Left renal pelvis (tissue), 4 donors: ENCODE measurements around the gene MIPEP. TPM values are rescaled to one million over a fixed set of nuclear protein-coding genes. Genes with fewer than 3 reads are reported as not detected.

Experiments
- DNase-seq, 4 donors: peaks; one replicate each; pipeline ENCODE4 v3.0.0-alpha.2; 2013; ENCODE audit warnings: low read depth in 4 of 4, low spot score in 3 of 4
- polyA plus RNA-seq, 4 donors: library from polyadenylated mRNA; unstranded; fragments of 120-200 nt; gene quantifications; one replicate each; pipeline ENCODE4 v1.2.1, GENCODE V29; 2013; ENCODE audit not compliant: insufficient read length in 4 of 4

Gene MIPEP
- polyA plus RNA-seq, 4 donors, result 9.2 to 31.4 (median 29.7) TPM

- no peak for DNase-seq
Measured at GRCh38 chr13:23778002-23778652, 111.1 kb downstream of the MIPEP start.

DNA sequence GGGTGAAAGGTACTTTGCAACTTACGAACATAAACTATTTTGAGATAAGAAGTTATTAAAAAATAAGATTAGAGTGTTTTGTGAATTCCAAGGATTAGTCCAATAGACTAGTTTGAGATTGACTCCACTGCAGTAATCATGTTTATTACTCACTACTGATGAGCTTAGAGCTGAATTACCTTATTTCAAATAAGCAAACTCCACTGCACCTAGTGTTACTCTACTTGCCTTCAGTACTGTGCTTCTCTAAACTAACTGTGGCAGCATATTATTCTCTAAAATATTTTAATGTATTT, 111.7 kb downstream of the MIPEP start:
- no peak for DNase-seq

- no peak for DNase-seq
Measured at GRCh38 chr13:23776698-23777574, 112.3 kb downstream of the MIPEP start.

DNA sequence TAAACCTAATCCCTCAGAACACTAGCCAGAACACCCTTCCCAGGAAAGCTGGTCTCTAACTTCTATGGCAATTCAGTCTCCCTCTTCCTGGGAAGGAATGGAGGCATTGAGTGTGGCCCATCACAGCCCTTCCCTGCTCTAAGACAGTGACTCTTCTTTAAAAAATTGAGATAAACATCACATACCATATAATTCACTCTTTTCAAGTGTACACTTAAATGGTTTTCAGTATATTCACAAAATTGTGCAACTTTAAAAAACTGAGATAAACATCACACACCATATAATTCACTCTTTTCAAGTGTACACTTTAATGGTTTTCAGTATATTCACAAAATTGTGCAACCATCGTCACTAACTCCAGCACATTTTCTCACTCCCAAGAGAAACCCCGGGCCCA, 116.5 kb downstream of the MIPEP start:
- no peak for DNase-seq

DNA sequence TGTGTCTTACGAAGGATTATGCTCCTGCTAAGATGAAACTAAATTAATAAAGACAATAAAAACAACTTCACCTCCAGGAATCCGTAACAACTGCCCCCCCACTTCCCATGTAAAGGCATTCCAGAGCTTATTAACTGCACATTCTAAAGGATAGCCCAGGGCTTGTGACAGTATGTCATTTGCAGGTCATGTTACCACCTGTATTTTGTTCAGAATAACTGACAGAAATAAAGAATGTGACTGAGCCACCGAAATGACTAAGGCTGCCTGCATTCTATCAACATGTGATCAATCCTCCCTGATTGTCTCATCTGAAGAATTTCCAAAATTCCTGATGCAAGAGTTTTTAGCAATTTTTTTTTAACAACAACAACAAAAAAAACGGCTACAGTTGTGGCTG, 117.2 kb downstream of the MIPEP start:
- peak in 1 of 4 donors; percentile 48 for DNase-seq

GRCh38 chr13:23771552-23771951, 117.6 kb downstream of the MIPEP start:
- DNase-seq, result no peak

DNA sequence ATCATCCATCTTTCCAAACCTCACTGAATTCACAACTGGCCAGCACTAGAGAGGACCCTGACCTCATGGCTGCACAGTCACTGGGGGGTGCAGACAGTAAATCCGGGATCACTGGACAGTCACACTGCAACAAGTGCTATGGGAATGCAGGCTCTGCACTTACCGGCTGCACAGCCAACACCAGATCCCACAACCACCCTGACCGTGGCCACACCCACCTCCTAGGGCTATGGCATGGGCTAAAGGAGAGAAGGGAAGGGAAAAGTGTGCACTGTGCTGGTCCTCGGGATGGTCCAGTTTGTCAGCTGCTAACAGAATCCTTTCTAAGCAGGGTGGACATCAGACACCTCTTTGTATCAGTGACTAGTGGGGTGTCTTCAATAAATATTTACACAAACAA, 118.2 kb downstream of the MIPEP start:
- no peak for DNase-seq

GRCh38 chr13:23770428-23770827, 118.8 kb downstream of the MIPEP start:
- DNase-seq, result no peak

GRCh38 chr13:23769401-23769800, 119.8 kb downstream of the MIPEP start:
- no peak for DNase-seq

- DNase-seq, result no peak
Measured at GRCh38 chr13:23767838-23768237, 121.4 kb downstream of the MIPEP start.

GRCh38 chr13:23766939-23767338, 122.3 kb downstream of the MIPEP start:
- no peak for DNase-seq

DNA sequence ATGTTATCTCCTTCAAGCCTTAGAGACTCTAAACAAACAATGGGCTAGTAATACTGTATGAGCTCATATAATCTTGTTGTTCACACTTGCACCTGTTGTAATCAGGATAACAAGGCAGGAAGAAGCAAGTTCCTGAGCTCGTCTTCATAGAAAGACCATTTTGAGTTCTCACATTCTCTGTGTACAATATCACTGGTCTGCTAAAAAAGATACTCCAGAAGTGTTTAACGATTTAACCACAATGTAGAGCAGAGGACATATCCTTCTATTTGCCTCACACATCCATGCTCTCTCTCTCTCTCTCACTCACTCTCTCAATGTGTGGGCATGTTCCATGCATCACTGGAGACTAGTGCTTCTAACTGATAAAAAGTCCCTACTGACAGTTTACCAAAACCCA, 122.9 kb downstream of the MIPEP start:
- DNase-seq, result no peak

DNA sequence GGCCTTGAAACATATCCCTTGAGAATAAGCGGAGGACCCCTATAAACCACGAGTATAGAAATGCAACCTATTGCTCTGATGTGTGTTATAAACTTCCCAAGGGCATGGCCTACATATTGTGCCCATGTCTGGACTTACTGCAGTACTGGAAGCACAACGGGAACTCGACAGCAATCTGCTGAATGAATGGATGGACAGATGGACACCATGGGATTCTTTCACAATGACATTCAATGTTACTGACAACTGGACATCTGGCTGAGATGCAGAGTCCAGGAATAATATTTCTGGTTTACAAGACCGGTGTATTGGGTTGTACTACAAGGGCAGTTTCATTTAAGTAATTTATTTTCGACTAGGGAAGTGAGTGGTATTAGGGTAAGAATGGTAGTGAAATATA, 123.7 kb downstream of the MIPEP start:
- DNase-seq, result no peak

DNA sequence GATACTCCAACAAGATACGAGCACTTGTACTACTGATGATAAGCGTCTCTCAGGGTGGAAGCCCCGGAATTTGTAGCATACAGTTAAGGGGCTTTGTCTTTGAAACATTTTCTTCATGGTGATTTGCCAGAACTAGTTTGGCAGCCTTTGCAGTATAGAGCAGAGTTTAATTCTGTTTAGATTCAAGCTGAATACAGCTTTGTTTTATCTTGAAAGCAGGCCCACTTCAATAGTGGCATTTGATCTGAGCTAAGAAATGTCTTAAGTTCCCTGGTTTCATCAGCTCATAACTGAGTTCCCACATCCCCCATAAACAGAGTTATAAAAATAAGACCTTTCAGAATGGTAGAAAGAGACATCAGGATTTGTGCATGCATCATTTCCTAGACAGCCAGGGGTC, 125.9 kb downstream of the MIPEP start:
- DNase-seq, result no peak

GRCh38 chr13:23761760-23762159, 127.4 kb downstream of the MIPEP start:
- DNase-seq, result peak in 1 of 4 donors; percentile 40

DNA sequence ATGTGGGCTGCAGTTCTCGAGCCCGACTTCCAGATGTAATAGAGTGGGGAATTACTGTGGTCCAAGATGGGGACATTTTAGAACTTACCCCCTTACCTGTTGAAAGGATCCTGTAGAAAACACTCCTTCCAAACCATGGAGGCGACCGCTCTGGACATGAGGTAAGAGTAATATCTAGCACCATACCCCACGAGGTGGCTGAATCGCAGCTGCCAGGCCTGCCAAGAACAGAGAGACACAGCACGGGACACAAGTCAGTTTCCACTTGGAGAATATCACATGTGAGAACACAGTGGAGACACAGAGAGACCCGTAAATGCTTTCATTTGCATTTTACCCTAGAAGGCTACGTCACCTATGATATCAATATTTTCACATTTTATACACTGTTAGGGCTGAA, 129.2 kb downstream of the MIPEP start:
- no peak for DNase-seq

DNA sequence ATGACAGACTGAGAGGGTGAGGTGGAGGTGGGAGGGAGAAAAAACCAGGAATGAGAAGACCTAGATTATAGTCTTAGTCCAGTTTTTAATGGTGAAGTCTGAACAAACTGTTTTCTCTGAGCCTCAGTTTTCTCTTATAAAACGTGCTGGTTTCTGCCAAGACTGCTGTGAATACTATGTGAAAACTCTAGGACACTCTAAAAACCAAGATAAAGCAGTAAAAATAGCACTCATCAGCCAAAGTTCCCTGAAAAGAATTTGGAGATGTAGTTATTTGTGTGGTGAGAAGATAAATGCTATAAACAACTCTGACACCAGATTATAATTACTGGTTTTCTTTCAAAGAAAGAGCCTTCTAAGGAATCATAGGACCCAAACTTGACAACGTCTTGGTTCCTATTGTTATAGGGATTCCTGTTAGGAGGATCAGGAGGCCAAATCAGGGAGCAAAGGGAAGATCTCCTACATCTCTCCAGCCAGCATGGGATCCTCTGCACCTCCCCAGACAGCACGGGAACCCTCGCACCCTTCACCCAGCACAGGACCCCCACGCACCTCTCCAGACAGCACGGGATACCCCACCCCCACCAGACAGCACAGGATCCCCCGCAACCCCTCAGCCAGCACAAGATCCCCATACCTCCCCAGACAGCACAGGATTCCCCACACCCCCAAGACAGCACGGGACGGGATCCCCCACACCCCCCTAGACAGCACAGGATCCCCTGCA, 130.2 kb downstream of the MIPEP start:
- DNase-seq, result no peak

GRCh38 chr13:23754997-23755396, 134.2 kb downstream of the MIPEP start:
- DNase-seq, result no peak

GRCh38 chr13:23754506-23754905, 134.7 kb downstream of the MIPEP start:
- DNase-seq, result no peak

GRCh38 chr13:23753458-23753857, 135.7 kb downstream of the MIPEP start:
- DNase-seq, result no peak

DNA sequence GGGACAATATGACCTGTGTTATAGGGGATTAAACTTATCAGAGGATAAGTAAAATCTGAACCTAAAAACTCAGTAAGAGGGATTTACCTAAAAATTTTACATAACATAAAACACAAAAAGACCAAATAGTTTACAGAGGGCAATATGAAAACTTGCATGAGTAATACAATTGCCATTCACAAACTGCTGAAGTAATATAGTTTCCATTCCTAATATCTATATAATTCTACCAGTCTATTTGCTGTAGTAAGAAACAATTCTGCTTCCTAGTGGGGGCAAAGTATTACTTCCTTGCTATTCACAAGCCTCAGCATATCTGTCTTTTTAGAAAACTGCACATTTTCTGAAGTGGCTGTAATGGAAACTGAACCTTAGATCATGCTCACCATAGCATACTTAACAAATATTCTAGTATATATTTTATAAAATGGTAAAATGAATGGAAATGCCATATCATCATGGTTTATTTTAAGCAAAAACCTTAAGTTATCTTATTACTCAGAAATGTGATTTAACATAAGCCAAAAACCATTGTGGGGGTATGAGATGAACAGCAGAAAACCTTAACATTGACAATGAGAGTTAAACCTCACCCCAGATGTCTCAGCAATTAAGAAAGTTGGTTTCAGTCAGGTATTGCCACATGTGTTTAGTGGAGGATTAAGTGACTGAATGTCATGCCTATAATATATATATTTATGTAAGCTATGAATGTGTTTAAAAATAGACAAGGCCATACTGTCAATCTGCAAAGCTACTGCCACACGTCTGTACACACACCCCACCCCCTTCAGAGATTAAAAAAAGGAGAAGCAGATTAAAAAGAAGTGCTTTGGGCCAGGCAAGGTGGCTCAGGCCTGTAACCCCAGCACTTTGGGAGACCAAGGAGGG, 136.8 kb downstream of the MIPEP start:
- no peak for DNase-seq
